ENCODE results near the gene NOTCH1.

DNA sequence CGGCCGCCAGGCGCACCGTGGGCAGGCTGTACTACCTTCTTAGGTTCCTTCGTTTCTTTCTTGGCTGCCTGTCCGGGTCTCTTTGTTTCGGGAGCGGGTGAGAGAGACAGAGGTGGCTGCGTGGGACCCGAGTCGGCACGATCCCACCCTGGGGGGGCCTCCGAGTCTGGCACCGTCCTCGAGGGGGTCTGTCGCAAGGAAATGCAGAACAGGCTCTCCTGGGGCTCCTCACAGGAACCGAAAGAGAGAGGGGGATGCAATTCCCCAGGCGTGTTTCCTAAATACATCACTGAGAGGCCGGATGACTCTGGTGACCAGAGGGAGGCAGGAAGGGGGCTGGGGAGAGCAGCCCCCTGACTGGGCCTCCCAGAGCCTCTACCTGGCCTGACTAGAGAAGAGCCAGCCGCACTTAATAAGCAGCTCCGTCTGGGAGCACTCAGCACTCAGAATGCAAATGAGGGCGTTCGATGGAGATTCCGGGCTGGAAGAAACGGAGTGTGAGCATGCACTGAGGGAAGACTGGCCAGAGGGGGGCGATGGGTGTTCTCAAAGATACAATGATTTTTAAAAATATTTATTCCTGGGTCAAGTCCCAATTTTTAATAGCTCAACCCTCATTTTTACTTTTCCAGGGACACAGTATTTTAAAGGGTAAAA, 94.5 kb downstream of the NOTCH1 start:
- TF ChIP-seq BACH2 (CRISPR knock-in tag; IDR thresholded peaks at IDR 0.05; ENCODE audit: borderline replicate concordance): no peak
- TF ChIP-seq, protein P1, sequence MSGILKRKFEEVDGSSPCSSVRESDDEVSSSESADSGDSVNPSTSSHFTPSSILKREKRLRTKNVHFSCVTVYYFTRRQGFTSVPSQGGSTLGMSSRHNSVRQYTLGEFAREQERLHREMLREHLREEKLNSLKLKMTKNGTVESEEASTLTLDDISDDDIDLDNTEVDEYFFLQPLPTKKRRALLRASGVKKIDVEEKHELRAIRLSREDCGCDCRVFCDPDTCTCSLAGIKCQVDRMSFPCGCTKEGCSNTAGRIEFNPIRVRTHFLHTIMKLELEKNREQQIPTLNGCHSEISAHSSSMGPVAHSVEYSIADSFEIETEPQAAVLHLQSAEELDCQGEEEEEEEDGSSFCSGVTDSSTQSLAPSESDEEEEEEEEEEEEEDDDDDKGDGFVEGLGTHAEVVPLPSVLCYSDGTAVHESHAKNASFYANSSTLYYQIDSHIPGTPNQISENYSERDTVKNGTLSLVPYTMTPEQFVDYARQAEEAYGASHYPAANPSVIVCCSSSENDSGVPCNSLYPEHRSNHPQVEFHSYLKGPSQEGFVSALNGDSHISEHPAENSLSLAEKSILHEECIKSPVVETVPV (CRISPR knock-in tag; IDR thresholded peaks at IDR 0.05): no peak
- no peak for TF ChIP-seq RARB (CRISPR knock-in tag; IDR thresholded peaks at IDR 0.05)
- no peak for TF ChIP-seq ZC3H10 (CRISPR knock-in tag; IDR thresholded peaks at IDR 0.05)

Measured in SK-N-SH treated with all-trans-retinoic acid at 6 μM for 48 hours (cell line).